HG02840 (cell line): ENCODE results near the gene SGK2.
"Not testable (repeated sequence)": the region's sequence is repeated elsewhere in the genome, so short reads cannot be mapped to it uniquely, and the experiment has no call there.

Source experiments
- ATAC-seq: cut with Tn5 transposase; IDR thresholded peaks from one replicate; pipeline ENCODE4 v1.9.1; 2021; ENCODE audit warnings: mild to moderate bottlenecking, moderate library complexity, moderate number of reproducible peaks; ENCODE audit not compliant: unreplicated experiment, low FRiP score

Gene SGK2

GRCh38 chr20:43588526-43588925 lies 29.7 kb downstream of the SGK2 start:
- not testable (repeated sequence) for ATAC-seq

GRCh38 chr20:43590036-43590391 lies 31.2 kb downstream of the SGK2 start:
- ATAC-seq = no peak

- peak; percentile 97 for ATAC-seq
Measured at GRCh38 chr20:43590392-43591303, 31.8 kb downstream of the SGK2 start, which contains the start of gene IFT52. TSS of gene IFT52 (plus strand) at chr20:43590937. CDS start at chr20:43594699, 3,762 bp downstream.

GRCh38 chr20:43601960-43602359 lies 43.1 kb downstream of the SGK2 start:
- ATAC-seq = not testable (repeated sequence)

GRCh38 chr20:43603124-43603523 lies 44.3 kb downstream of the SGK2 start:
- no peak for ATAC-seq

- no peak for ATAC-seq
Measured at GRCh38 chr20:43605715-43606114, 46.9 kb downstream of the SGK2 start.

- not testable (repeated sequence) for ATAC-seq
Measured at GRCh38 chr20:43607278-43607677, 48.5 kb downstream of the SGK2 start.

- ATAC-seq = no peak
Measured at GRCh38 chr20:43631598-43631997, 72.8 kb downstream of the SGK2 start.
